Measurements from ENCODE around the gene SENP1. TPM values are rescaled to one million over a fixed set of nuclear protein-coding genes. Genes with fewer than 3 reads are reported as not detected.

SENP1 gene
- polyA plus RNA-seq, 3 donors = 5.2 to 8.0 (median 6.0) TPM

DNA sequence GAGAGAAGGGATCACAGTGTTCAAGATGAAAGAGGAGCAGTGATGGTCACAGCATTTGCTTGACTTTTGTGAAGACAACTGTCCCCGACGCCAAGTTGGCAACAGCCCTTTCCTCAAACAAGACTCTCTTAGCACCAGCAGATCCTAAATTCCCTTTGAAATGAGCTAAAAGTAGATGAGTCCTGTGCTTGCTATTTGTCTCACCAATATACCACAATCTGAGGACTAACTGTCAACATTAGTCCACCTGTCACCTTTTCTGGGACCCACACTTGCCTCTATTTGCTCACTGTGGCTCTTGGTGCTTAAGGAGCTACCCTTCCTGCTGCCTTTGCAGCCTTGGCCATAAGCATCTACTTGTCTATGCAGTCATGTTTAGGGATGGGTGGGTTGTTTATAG lies 54.2 kb downstream of the SENP1 start:
- no peaks in the 10 kb centered on the region for H4K20me1 ChIP-seq (ENCODE audit: insufficient read depth, low read length)
- H3K4me1 ChIP-seq (ENCODE audit: control insufficient read depth in 1 of 2, insufficient read depth in 2 of 2, low read length in 2 of 2) = peaks cover 0 to 3% of the 10 kb centered on the region in 2 donors
- H2AFZ ChIP-seq (ENCODE audit: insufficient read depth, low read depth, low read length, poor library complexity, severe bottlenecking) = no peak overlapping the region
- Mint-ChIP-seq H3K9me3 (no peaks in the 10 kb centered on the region), H3K4me1 (peaks cover 7% of the 10 kb centered on the region), H3K4me3 (no peak overlapping the region), H3K27ac (no peak overlapping the region), H3K27me3 (ENCODE audit: low read depth in 3 of 3) (no peaks in the 10 kb centered on the region), H3K36me3 (peaks cover 49 to 50% of the 10 kb centered on the region in 2 donors)
- TF ChIP-seq, protein P1, sequence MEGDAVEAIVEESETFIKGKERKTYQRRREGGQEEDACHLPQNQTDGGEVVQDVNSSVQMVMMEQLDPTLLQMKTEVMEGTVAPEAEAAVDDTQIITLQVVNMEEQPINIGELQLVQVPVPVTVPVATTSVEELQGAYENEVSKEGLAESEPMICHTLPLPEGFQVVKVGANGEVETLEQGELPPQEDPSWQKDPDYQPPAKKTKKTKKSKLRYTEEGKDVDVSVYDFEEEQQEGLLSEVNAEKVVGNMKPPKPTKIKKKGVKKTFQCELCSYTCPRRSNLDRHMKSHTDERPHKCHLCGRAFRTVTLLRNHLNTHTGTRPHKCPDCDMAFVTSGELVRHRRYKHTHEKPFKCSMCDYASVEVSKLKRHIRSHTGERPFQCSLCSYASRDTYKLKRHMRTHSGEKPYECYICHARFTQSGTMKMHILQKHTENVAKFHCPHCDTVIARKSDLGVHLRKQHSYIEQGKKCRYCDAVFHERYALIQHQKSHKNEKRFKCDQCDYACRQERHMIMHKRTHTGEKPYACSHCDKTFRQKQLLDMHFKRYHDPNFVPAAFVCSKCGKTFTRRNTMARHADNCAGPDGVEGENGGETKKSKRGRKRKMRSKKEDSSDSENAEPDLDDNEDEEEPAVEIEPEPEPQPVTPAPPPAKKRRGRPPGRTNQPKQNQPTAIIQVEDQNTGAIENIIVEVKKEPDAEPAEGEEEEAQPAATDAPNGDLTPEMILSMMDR (IDR thresholded peaks at IDR 0.05) = no peak
- intact Hi-C loops (cut with micrococcal nuclease) = no loop called here
- H3K27me3 ChIP-seq (ENCODE audit: control insufficient read depth in 2 of 2, insufficient read depth in 2 of 2, low read length in 2 of 2) = no peaks in the 10 kb centered on the region
- H3K4me3 ChIP-seq (replicated peaks in 1 of 3; ENCODE audit: low read depth in 2 of 3, low read length in 3 of 3) = no peak overlapping the region
- no peaks in the 10 kb centered on the region for H3K9me3 ChIP-seq (replicated peaks in 1 of 2; ENCODE audit: control insufficient read depth in 1 of 2, insufficient read depth in 1 of 2, low read length in 2 of 2)
- H3K27ac ChIP-seq (ENCODE audit: low read depth in 1 of 2, low read length in 2 of 2) = no peak overlapping the region
- no peak for DNase-seq
- H3K79me2 ChIP-seq (ENCODE audit: insufficient read depth, low read length) = no peaks in the 10 kb centered on the region
- H3K36me3 ChIP-seq (replicated peaks in 1 of 2; ENCODE audit: control insufficient read depth in 1 of 2, insufficient read depth in 2 of 2, low read length in 2 of 2) = peaks cover 45 to 49% of the 10 kb centered on the region in 2 donors
- no peak overlapping the region for H3K9ac ChIP-seq (ENCODE audit: insufficient read depth, low read length, poor library complexity, severe bottlenecking)
- H3K4me2 ChIP-seq (replicated peaks; ENCODE audit: extremely low read depth, low read length, poor library complexity, severe bottlenecking) = no peak overlapping the region
- no CpG with 5 or more reads among the region's 2 CpGs for WGBS (ENCODE audit: insufficient coverage)

DNA sequence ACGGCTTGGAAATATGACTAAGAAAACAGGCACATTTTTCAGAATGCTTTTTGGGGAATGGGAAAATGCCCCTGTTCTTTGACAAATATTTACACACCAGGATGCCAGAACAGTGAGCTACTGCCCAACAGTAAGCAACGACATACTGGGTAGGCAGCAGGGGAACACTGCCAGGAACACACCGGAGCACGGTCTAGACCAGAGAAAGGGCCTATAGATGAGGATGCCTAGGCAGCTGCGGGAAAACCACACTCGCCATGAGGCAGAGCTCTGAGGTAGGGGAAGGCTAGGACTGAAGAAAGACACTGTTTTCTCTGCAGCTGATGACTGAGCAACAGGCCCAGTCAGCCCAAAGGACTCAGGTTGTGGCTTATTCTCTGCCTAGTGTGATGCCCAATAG lies 55.7 kb downstream of the SENP1 start:
- H3K27me3 ChIP-seq (ENCODE audit: control insufficient read depth in 2 of 2, insufficient read depth in 2 of 2, low read length in 2 of 2) = no peaks in the 10 kb centered on the region
- H3K4me1 ChIP-seq (ENCODE audit: control insufficient read depth in 1 of 2, insufficient read depth in 2 of 2, low read length in 2 of 2) = peaks cover 0 to 3% of the 10 kb centered on the region in 2 donors
- H3K27me3 Mint-ChIP-seq (ENCODE audit: low read depth in 3 of 3) = no peaks in the 10 kb centered on the region
- no peaks in the 10 kb centered on the region for H4K20me1 ChIP-seq (ENCODE audit: insufficient read depth, low read length)
- peak overlapping the region in 1 of 7 donors; percentile 57 for H3K27ac Mint-ChIP-seq
- H3K4me3 Mint-ChIP-seq = no peak overlapping the region
- H3K4me2 ChIP-seq (replicated peaks; ENCODE audit: extremely low read depth, low read length, poor library complexity, severe bottlenecking) = no peak overlapping the region
- no peaks in the 10 kb centered on the region for H3K9me3 ChIP-seq (replicated peaks in 1 of 2; ENCODE audit: control insufficient read depth in 1 of 2, insufficient read depth in 1 of 2, low read length in 2 of 2)
- no peak for DNase-seq
- TF ChIP-seq, protein P1 (IDR thresholded peaks at IDR 0.05) = no peak
- H3K4me1 Mint-ChIP-seq = peaks cover 7% of the 10 kb centered on the region
- no peak overlapping the region for H3K9ac ChIP-seq (ENCODE audit: insufficient read depth, low read length, poor library complexity, severe bottlenecking)
- H3K27ac ChIP-seq (ENCODE audit: low read depth in 1 of 2, low read length in 2 of 2) = no peak overlapping the region
- H3K9me3 Mint-ChIP-seq = no peaks in the 10 kb centered on the region
- H3K36me3 ChIP-seq (replicated peaks in 1 of 2; ENCODE audit: control insufficient read depth in 1 of 2, insufficient read depth in 2 of 2, low read length in 2 of 2) = peaks cover 58 to 61% of the 10 kb centered on the region in 2 donors
- peaks cover 62 to 65% of the 10 kb centered on the region in 2 donors for H3K36me3 Mint-ChIP-seq
- no peak overlapping the region for H2AFZ ChIP-seq (ENCODE audit: insufficient read depth, low read depth, low read length, poor library complexity, severe bottlenecking)
- no peaks in the 10 kb centered on the region for H3K79me2 ChIP-seq (ENCODE audit: insufficient read depth, low read length)
- intact Hi-C loops (cut with micrococcal nuclease) = no loop called here
- 100% methylated on average over 6 of the region's 6 CpGs for WGBS (ENCODE audit: insufficient coverage)
- no peak overlapping the region for H3K4me3 ChIP-seq (replicated peaks in 1 of 3; ENCODE audit: low read depth in 2 of 3, low read length in 3 of 3)

All from CD14-positive monocyte (primary cell).